Activated CD8-positive, alpha-beta memory T cell treated with anti-CD3 and anti-CD28 coated beads for 24 hours (primary cell): Measurements from ENCODE around the gene BNC2.
"Not testable (repeated sequence)": the region's sequence is repeated elsewhere in the genome, so short reads cannot be mapped to it uniquely, and the experiment has no call there.

Experiments used
- DNase-seq: peaks from one replicate; pipeline ENCODE4 v3.0.0-alpha.2; 2020

BNC2 gene

GRCh38 chr9:16870596-16871335 lies at the start of gene BNC2:
Gene BNC2, minus strand, starts transcription at chr9:16870670. Its CDS starts 22 bp downstream, at chr9:16870648.
- no peak for DNase-seq

- DNase-seq = no peak
Observed at GRCh38 chr9:16918920-16919319, 48.5 kb upstream of the BNC2 start.

GRCh38 chr9:16915126-16915831 lies 44.8 kb upstream of the BNC2 start:
- DNase-seq = no peak

- no peak for DNase-seq
Observed at GRCh38 chr9:16912197-16912596, 41.7 kb upstream of the BNC2 start.

GRCh38 chr9:16908206-16908605 lies 37.7 kb upstream of the BNC2 start:
- not testable (repeated sequence) for DNase-seq

GRCh38 chr9:16904655-16905054 lies 34.2 kb upstream of the BNC2 start:
- no peak for DNase-seq

GRCh38 chr9:16901590-16901989 lies 31.1 kb upstream of the BNC2 start:
- no peak for DNase-seq

- no peak for DNase-seq
Observed at GRCh38 chr9:16899606-16900005, 29.1 kb upstream of the BNC2 start.

- no peak for DNase-seq
Observed at GRCh38 chr9:16898464-16898863, 28.0 kb upstream of the BNC2 start.

GRCh38 chr9:16888594-16888993 lies 18.1 kb upstream of the BNC2 start:
- no peak for DNase-seq

- DNase-seq = no peak
Observed at GRCh38 chr9:16885931-16886330, 15.5 kb upstream of the BNC2 start.

- no peak for DNase-seq
Observed at GRCh38 chr9:16884952-16885513, 14.6 kb upstream of the BNC2 start.

- DNase-seq = no peak
Observed at GRCh38 chr9:16884373-16884772, 13.9 kb upstream of the BNC2 start.

- DNase-seq = no peak
Observed at GRCh38 chr9:16883586-16883985, 13.1 kb upstream of the BNC2 start.

GRCh38 chr9:16882440-16882839 lies 12.0 kb upstream of the BNC2 start:
- DNase-seq = not testable (repeated sequence)

- DNase-seq = no peak
Observed at GRCh38 chr9:16879416-16879815, 8.9 kb upstream of the BNC2 start.

- no peak for DNase-seq
Observed at GRCh38 chr9:16877256-16877655, 6.8 kb upstream of the BNC2 start.

GRCh38 chr9:16873126-16873802 lies 2.8 kb upstream of the BNC2 start:
- no peak for DNase-seq

- DNase-seq = no peak
Observed at GRCh38 chr9:16871336-16872151, 1.1 kb upstream of the BNC2 start.

GRCh38 chr9:16869882-16870595 lies 431 bp downstream of the BNC2 start:
- no peak for DNase-seq

- DNase-seq = no peak
Observed at GRCh38 chr9:16869131-16869881, 1.2 kb downstream of the BNC2 start.
